IMR-90 (cell line): ENCODE results near the gene TM4SF1. TPM values are rescaled to one million over a fixed set of nuclear protein-coding genes. Genes with fewer than 3 reads are reported as not detected.

Source experiments
- ATAC-seq: fragments of 200-7000 bp; cut with Tn5 transposase; 2 replicates; pipeline ENCODE4 v1.9.1; 2020; ENCODE audit warnings: low read depth, mild to moderate bottlenecking, moderate library complexity
- BruUV-seq: library from RNA; stranded (reverse); fragments of 400-500 nt; replicated peaks from 2 replicates; lab custom pipeline; 2021; lab: Mats Ljungman, UMichigan
- CTCF ChIA-PET: fragments of 300-600 bp; formaldehyde crosslinking; extraction: SDS; loops from one replicate; lab custom pipeline; 2021; ENCODE audit warnings: antibody characterized with exemption; lab: Yijun Ruan, JAX
- POLR2A ChIA-PET: fragments of 300-600 bp; sonication (Branson Sonifier 250); formaldehyde crosslinking; loops from one replicate; lab custom pipeline; 2022; ENCODE audit warnings: antibody characterized with exemption; ENCODE audit not compliant: unreplicated experiment; lab: Charles Lee
- DNase-seq: peaks from one replicate; pipeline ENCODE4 v3.0.0; 2013
- H2AFZ ChIP-seq: replicated peaks from 2 replicates; pipeline ENCODE3; 2013; ENCODE audit warnings: low read length, mild to moderate bottlenecking; ENCODE audit not compliant: poor library complexity
- H2AK5ac ChIP-seq: 2 replicates; pipeline ENCODE4 v1.6.1; 2013; ENCODE audit warnings: low read depth, low read length, inconsistent platforms
- H2AK9ac ChIP-seq: replicated peaks from 2 replicates; pipeline ENCODE3; 2013; ENCODE audit warnings: mild to moderate bottlenecking, low read depth, low read length, moderate library complexity; ENCODE audit not compliant: poor library complexity
- H2BK120ac ChIP-seq: 2 replicates; pipeline ENCODE4 v1.6.1; 2013; ENCODE audit warnings: low read depth, low read length, inconsistent platforms
- H2BK15ac ChIP-seq: 3 replicates; pipeline ENCODE4 v1.6.1; 2013; ENCODE audit warnings: low read depth, low read length, inconsistent platforms
- H2BK20ac ChIP-seq: 2 replicates; pipeline ENCODE4 v1.6.1; 2013; ENCODE audit warnings: low read depth, mild to moderate bottlenecking, inconsistent platforms, low read length, moderate library complexity
- H2BK5ac ChIP-seq: 2 replicates; pipeline ENCODE4 v1.6.1; 2013; ENCODE audit warnings: mild to moderate bottlenecking, low read depth, low read length, inconsistent platforms; ENCODE audit not compliant: poor library complexity, severe bottlenecking
- H3K14ac ChIP-seq: replicated peaks from 2 replicates; pipeline ENCODE4 v1.6.1; 2013; ENCODE audit warnings: low read depth, low read length, inconsistent platforms
- H3K18ac ChIP-seq: 2 replicates; pipeline ENCODE4 v1.6.1; 2013; ENCODE audit warnings: low read depth, low read length, control low read depth
- H3K23ac ChIP-seq: 2 replicates; pipeline ENCODE4 v1.6.1; 2013; ENCODE audit warnings: low read depth, low read length, inconsistent platforms
- H3K27ac ChIP-seq: 2 replicates; pipeline ENCODE4 v1.5.1; 2013; ENCODE audit warnings: mild to moderate bottlenecking, control low read depth, low read length; ENCODE audit not compliant: insufficient read depth
- H3K27me3 ChIP-seq: 2 replicates; pipeline ENCODE4 v1.6.1; 2013; ENCODE audit warnings: low read length; ENCODE audit not compliant: control insufficient read depth, insufficient read depth
- H3K36me3 ChIP-seq: 2 replicates; pipeline ENCODE4 v1.6.1; 2013; ENCODE audit warnings: low read length, mixed read lengths; ENCODE audit not compliant: control insufficient read depth, insufficient read depth
- H3K4ac ChIP-seq: 2 replicates; pipeline ENCODE4 v1.6.1; 2013; ENCODE audit warnings: low read depth, low read length, inconsistent platforms
- H3K4me1 ChIP-seq: 2 replicates; pipeline ENCODE4 v1.6.1; 2013; ENCODE audit warnings: low read length, mixed read lengths; ENCODE audit not compliant: control insufficient read depth, insufficient read depth
- H3K4me2 ChIP-seq: 2 replicates; pipeline ENCODE4 v1.6.1; 2013; ENCODE audit warnings: low read depth, mild to moderate bottlenecking, control low read depth, low read length, moderate library complexity
- H3K4me3 ChIP-seq: 2 replicates; pipeline ENCODE4 v1.5.1; 2013; ENCODE audit warnings: low read depth, mild to moderate bottlenecking, control low read depth, low read length, moderate library complexity; ENCODE audit not compliant: insufficient read depth
- H3K56ac ChIP-seq: 2 replicates; pipeline ENCODE4 v1.6.1; 2013; ENCODE audit warnings: low read length, inconsistent platforms; ENCODE audit not compliant: insufficient read depth; ENCODE audit errors: extremely low read depth
- H3K79me1 ChIP-seq, 2 experiments: 2 replicates each; pipeline ENCODE4 v1.6.1; 2013; ENCODE audit warnings: low read length in 2 of 2, inconsistent platforms in 1 of 2, low read depth in 1 of 2
- H3K9ac ChIP-seq: 2 replicates; pipeline ENCODE4 v1.6.1; 2013; ENCODE audit warnings: low read depth, low read length, control low read depth
- H3K9me1 ChIP-seq: 2 replicates; pipeline ENCODE4 v1.6.1; 2013; ENCODE audit warnings: low read length, inconsistent platforms; ENCODE audit not compliant: insufficient read depth
- H3K9me3 ChIP-seq: 2 replicates; pipeline ENCODE4 v1.6.1; 2013; ENCODE audit warnings: low read length; ENCODE audit not compliant: control insufficient read depth, insufficient read depth
- H4K20me1 ChIP-seq: 2 replicates; pipeline ENCODE4 v1.6.1; 2013; ENCODE audit warnings: low read length, inconsistent platforms; ENCODE audit not compliant: insufficient read depth
- H4K5ac ChIP-seq: 2 replicates; pipeline ENCODE4 v1.6.1; 2013; ENCODE audit warnings: mild to moderate bottlenecking, low read depth, low read length, control low read depth
- H4K8ac ChIP-seq, 2 experiments: 2 replicates each; pipeline ENCODE4 v1.6.1; 2013; ENCODE audit warnings: low read depth in 2 of 2, low read length in 2 of 2, control low read depth in 1 of 2, inconsistent platforms in 1 of 2
- H4K91ac ChIP-seq: 2 replicates; pipeline ENCODE4 v1.6.1; 2013; ENCODE audit warnings: low read depth, low read length, inconsistent platforms; ENCODE audit not compliant: insufficient read depth
- BHLHE40 ChIP-seq: fragments of 150-350 bp; IDR thresholded peaks from 2 replicates; pipeline ENCODE4 v1.6.1; 2016; ENCODE audit warnings: mild to moderate bottlenecking, low read depth, low read length
- CEBPB ChIP-seq: IDR thresholded peaks from 2 replicates; pipeline ENCODE4 v1.6.1; 2012; ENCODE audit warnings: low read depth, low read length, improper control_type of control experiment
- CHD1 ChIP-seq: IDR thresholded peaks from 2 replicates; pipeline ENCODE4 v1.6.1; 2012; ENCODE audit warnings: low read depth, low read length, improper control_type of control experiment
- FOS ChIP-seq: fragments of 150-350 bp; IDR thresholded peaks from 2 replicates; pipeline ENCODE4 v1.6.1; 2016; ENCODE audit warnings: low read depth, low read length
- MAFK ChIP-seq: IDR thresholded peaks from 2 replicates; pipeline ENCODE4 v1.6.1; 2012; ENCODE audit warnings: low read depth, low read length, improper control_type of control experiment
- MAZ ChIP-seq: IDR thresholded peaks from 2 replicates; pipeline ENCODE4 v1.6.1; 2012; ENCODE audit warnings: low read depth, mild to moderate bottlenecking, low read length, improper control_type of control experiment, moderate library complexity, borderline replicate concordance
- MXI1 ChIP-seq: IDR thresholded peaks from 2 replicates; pipeline ENCODE4 v1.6.1; 2012; ENCODE audit warnings: low read depth, mild to moderate bottlenecking, low read length, moderate library complexity, borderline replicate concordance
- NFE2L2 ChIP-seq: fragments of 150-350 bp; IDR thresholded peaks from 2 replicates; pipeline ENCODE4 v1.6.1; 2016; ENCODE audit warnings: low read depth, mild to moderate bottlenecking, low read length
- POLR2A ChIP-seq: IDR thresholded peaks from 2 replicates; pipeline ENCODE4 v1.6.1; 2012; ENCODE audit warnings: mild to moderate bottlenecking, low read depth, low read length
- RAD21 ChIP-seq: IDR thresholded peaks from 2 replicates; pipeline ENCODE4 v1.6.1; 2012; ENCODE audit warnings: low read length, improper control_type of control experiment
- RCOR1 ChIP-seq: IDR thresholded peaks from 2 replicates; pipeline ENCODE4 v1.6.1; 2012; ENCODE audit warnings: mild to moderate bottlenecking, low read length, improper control_type of control experiment; ENCODE audit not compliant: insufficient replicate concordance
- RFX5 ChIP-seq: IDR thresholded peaks from 2 replicates; pipeline ENCODE4 v1.8.0; 2012; ENCODE audit warnings: low read depth, mild to moderate bottlenecking, low read length, moderate library complexity
- SMC3 ChIP-seq: fragments of 150-350 bp; IDR thresholded peaks from 2 replicates; pipeline ENCODE4 v1.6.1; 2016; ENCODE audit warnings: low read depth, mild to moderate bottlenecking, antibody characterized with exemption, low read length, moderate library complexity
- WGBS, 2 experiments: methylation state at CpG; one replicate each; pipeline versions ENCODE4 v1.1.5 to v1.1.7; 2013; ENCODE audit warnings: missing lambda C conversion rate in 2 of 2; ENCODE audit not compliant: insufficient read length in 1 of 2; ENCODE audit errors: extremely low coverage in 2 of 2; 5-methylcytosine and 5-hydroxymethylcytosine counted together
- dilution Hi-C: fragments of 300-500 bp; cut with HindIII; formaldehyde crosslinking; loops from one replicate; pipeline ENCODE4 v1.14.3; 2018; ENCODE audit warnings: low sequenced_read_pairs; ENCODE audit not compliant: unreplicated experiment
- in situ Hi-C: fragments of 300-500 bp; cut with MboI; formaldehyde crosslinking; loops from 3 replicates; pipeline ENCODE4 v1.14.3; 2019; ENCODE audit warnings: low sequenced_read_pairs, inconsistent platforms, mixed read lengths
- intact Hi-C: fragments of 100-400 bp; cut with micrococcal nuclease; formaldehyde crosslinking; loops from 2 replicates; pipeline ENCODE4 v1.10.0; 2022
- polyA plus RNA-seq, 3 experiments: library from polyadenylated mRNA; depleted of rRNA; stranded (reverse); fragments of >200 nt; gene quantifications; 2 replicates each; pipeline ENCODE4 v1.2.3, GENCODE V29; 2012; ENCODE audit warnings: low replicate concordance in 1 of 3
- total RNA-seq: library from RNA; depleted of rRNA; stranded (reverse); fragments of >200 nt; gene quantifications from 2 replicates; pipeline ENCODE4 v1.2.3, GENCODE V29; 2012
- TF ChIP-seq, protein P1 (sequence below): conservative IDR thresholded peaks from 2 replicates; pipeline ENCODE4 v1.5.1; 2012; ENCODE audit warnings: mild to moderate bottlenecking, low read depth, low read length, improper control_type of control experiment
- TF ChIP-seq, protein P2 (sequence below): fragments of 150-350 bp; IDR thresholded peaks from 2 replicates; pipeline ENCODE4 v1.6.1; 2017; ENCODE audit warnings: mild to moderate bottlenecking, antibody characterized with exemption, low read length, low read depth
- TF ChIP-seq, protein P3 (sequence below): fragments of 150-350 bp; IDR thresholded peaks from 2 replicates; pipeline ENCODE4 v1.6.1; 2016; ENCODE audit warnings: low read depth, mild to moderate bottlenecking, low read length, moderate library complexity, borderline replicate concordance

Gene TM4SF1
- total and polyA plus RNA-seq, 2 of the 4 experiments (the other 2 are of a cell fraction): 232 to 302 TPM

GRCh38 chr3:149403443-149403842 is 26.0 kb upstream of the TM4SF1 start:
- no TSS peak for BruUV-seq
- H2BK20ac ChIP-seq: no peak overlapping the region
- intact Hi-C loops: no loop called here

More at GRCh38 chr3:149403443-149403842, 26.0 kb upstream of the TM4SF1 start:
- DNase-seq: no peak
- no peak overlapping the region for H2BK5ac ChIP-seq
- in situ Hi-C loops: no loop called here
- H3K9me1 ChIP-seq: no peaks in the 10 kb centered on the region
- H3K9me3 ChIP-seq: no peaks in the 10 kb centered on the region
- ChIA-PET CTCF (interaction anchor here (0.6 kb wide), 1 partner anchor 15 kb away, joined by 5 read pairs; no protein-coding TSS in a partner anchor), POLR2A (no interaction called here)
- H4K5ac ChIP-seq: no peak overlapping the region
- no peak overlapping the region for H3K9ac ChIP-seq
- TF ChIP-seq RFX5 (no peak), RAD21 (no peak), CHD1 (no peak), MAZ (no peak), NFE2L2 (no peak), FOS (no peak), RCOR1 (no peak), BHLHE40 (no peak), CEBPB (no peak), SMC3 (no peak), MAFK (no peak), MXI1 (no peak), POLR2A (no peak)
- TF ChIP-seq, protein P1, sequence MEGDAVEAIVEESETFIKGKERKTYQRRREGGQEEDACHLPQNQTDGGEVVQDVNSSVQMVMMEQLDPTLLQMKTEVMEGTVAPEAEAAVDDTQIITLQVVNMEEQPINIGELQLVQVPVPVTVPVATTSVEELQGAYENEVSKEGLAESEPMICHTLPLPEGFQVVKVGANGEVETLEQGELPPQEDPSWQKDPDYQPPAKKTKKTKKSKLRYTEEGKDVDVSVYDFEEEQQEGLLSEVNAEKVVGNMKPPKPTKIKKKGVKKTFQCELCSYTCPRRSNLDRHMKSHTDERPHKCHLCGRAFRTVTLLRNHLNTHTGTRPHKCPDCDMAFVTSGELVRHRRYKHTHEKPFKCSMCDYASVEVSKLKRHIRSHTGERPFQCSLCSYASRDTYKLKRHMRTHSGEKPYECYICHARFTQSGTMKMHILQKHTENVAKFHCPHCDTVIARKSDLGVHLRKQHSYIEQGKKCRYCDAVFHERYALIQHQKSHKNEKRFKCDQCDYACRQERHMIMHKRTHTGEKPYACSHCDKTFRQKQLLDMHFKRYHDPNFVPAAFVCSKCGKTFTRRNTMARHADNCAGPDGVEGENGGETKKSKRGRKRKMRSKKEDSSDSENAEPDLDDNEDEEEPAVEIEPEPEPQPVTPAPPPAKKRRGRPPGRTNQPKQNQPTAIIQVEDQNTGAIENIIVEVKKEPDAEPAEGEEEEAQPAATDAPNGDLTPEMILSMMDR: no peak
- TF ChIP-seq, protein P2, sequence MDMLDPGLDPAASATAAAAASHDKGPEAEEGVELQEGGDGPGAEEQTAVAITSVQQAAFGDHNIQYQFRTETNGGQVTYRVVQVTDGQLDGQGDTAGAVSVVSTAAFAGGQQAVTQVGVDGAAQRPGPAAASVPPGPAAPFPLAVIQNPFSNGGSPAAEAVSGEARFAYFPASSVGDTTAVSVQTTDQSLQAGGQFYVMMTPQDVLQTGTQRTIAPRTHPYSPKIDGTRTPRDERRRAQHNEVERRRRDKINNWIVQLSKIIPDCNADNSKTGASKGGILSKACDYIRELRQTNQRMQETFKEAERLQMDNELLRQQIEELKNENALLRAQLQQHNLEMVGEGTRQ: no peak
- TF ChIP-seq, protein P3, sequence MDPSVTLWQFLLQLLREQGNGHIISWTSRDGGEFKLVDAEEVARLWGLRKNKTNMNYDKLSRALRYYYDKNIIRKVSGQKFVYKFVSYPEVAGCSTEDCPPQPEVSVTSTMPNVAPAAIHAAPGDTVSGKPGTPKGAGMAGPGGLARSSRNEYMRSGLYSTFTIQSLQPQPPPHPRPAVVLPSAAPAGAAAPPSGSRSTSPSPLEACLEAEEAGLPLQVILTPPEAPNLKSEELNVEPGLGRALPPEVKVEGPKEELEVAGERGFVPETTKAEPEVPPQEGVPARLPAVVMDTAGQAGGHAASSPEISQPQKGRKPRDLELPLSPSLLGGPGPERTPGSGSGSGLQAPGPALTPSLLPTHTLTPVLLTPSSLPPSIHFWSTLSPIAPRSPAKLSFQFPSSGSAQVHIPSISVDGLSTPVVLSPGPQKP: no peak
- no peak overlapping the region for H3K23ac ChIP-seq
- no peak overlapping the region for H2AFZ ChIP-seq
- no peaks in the 10 kb centered on the region for H3K36me3 ChIP-seq
- dilution Hi-C loops: no loop called here
- no peak overlapping the region for H2BK120ac ChIP-seq
- WGBS, 2 experiments: no CpG with 5 or more reads among the region's 2 CpGs
- no peak overlapping the region for H4K91ac ChIP-seq
- no peaks in the 10 kb centered on the region for H3K27me3 ChIP-seq
- H3K56ac ChIP-seq: no peak overlapping the region
- no peak overlapping the region for H2AK9ac ChIP-seq
- H3K4me2 ChIP-seq: no peak overlapping the region
- H3K18ac ChIP-seq: 0 out of 2 replicates have a peak overlapping the region, but pooled peaks have one; percentile 5
- H3K4me3 ChIP-seq: no peak overlapping the region
- H3K27ac ChIP-seq: no peak overlapping the region
- no peaks in the 10 kb centered on the region for H4K20me1 ChIP-seq
- H4K8ac ChIP-seq: no peak overlapping the region
- 0 out of 2 replicates have a peak overlapping the region, but pooled peaks have one; percentile 6 for H2AK5ac ChIP-seq
- no peak overlapping the region for H3K4ac ChIP-seq
- H3K14ac ChIP-seq: no peak overlapping the region
- no peaks in the 10 kb centered on the region for H3K79me1 ChIP-seq
- H3K4me1 ChIP-seq: peaks cover 9% of the 10 kb centered on the region
- ATAC-seq: no peak
- no peak overlapping the region; the same call in 2 of the 3 replicates for H2BK15ac ChIP-seq
